ENCODE data around the gene AVEN.

GRCh38 chr15:33851079-33851478 is 187.9 kb downstream of the AVEN start:
- TF ChIP-seq EZH2 (IDR thresholded peaks at IDR 0.05; ENCODE audit: borderline replicate concordance, low read length), result no peak
- no peak for TF ChIP-seq CTCF (conservative IDR thresholded peaks at IDR 0.05 in 1 of 2, IDR thresholded peaks at IDR 0.05 in 1 of 2; ENCODE audit: extremely low read depth in 1 of 2, insufficient read depth in 1 of 2, low read depth in 1 of 2, low read length in 2 of 2)
